Activated T-helper 2 cell treated with anti-CD3 and anti-CD28 coated beads, Interferon-gamma antibody, Interleukin-2, Interleukin-4, amounts not matched to agents 10 μg/mL and 5 μg/mL and 100 μg/mL, durations not matched to agents 14 hours and 24 hours and 36 hours (primary cell): ENCODE results near the gene LRRFIP1. TPM values are rescaled to one million over a fixed set of nuclear protein-coding genes. Genes with fewer than 3 reads are reported as not detected.
A peak's percentile ranks its signal among the peaks of the same experiment; 100 is the strongest.
"Not testable (repeated sequence)": the region's sequence is repeated elsewhere in the genome, so short reads cannot be mapped to it uniquely, and the experiment has no call there.

ENCODE experiments used
- DNase-seq: peaks from one replicate; pipeline ENCODE4 v3.0.0; 2021; ENCODE audit warnings: low spot score
- H3K27ac Mint-ChIP-seq: one replicate; pipeline ENCODE4 v1.8.0; 2021; ENCODE audit warnings: mixed read lengths
- H3K27me3 Mint-ChIP-seq: one replicate; pipeline ENCODE4 v1.8.0; 2021; ENCODE audit warnings: low read depth, mixed read lengths
- H3K36me3 Mint-ChIP-seq: one replicate; pipeline ENCODE4 v1.8.0; 2021; ENCODE audit warnings: low read depth, mixed read lengths
- H3K4me1 Mint-ChIP-seq: one replicate; pipeline ENCODE4 v1.8.0; 2021; ENCODE audit warnings: low read depth, mixed read lengths
- H3K4me3 Mint-ChIP-seq: one replicate; pipeline ENCODE4 v1.8.0; 2021; ENCODE audit warnings: low read depth, mild to moderate bottlenecking, moderate library complexity, mixed read lengths
- H3K9me3 Mint-ChIP-seq: one replicate; pipeline ENCODE4 v1.8.0; 2021; ENCODE audit warnings: mixed read lengths
- intact Hi-C: fragments of 100-400 bp; cut with micrococcal nuclease; formaldehyde crosslinking; loops from one replicate; pipeline ENCODE4 v1.15.1; 2023
- total RNA-seq: library from RNA; stranded (reverse); gene quantifications from 2 replicates; pipeline ENCODE4 v1.2.3, GENCODE V29; 2022

LRRFIP1 gene
- total RNA-seq, 1 donor from 2014 or later = 256 TPM

GRCh38 chr2:237744613-237745249 lies 117.3 kb downstream of the LRRFIP1 start:
- Mint-ChIP-seq H3K4me3 (no peak overlapping the region), H3K27me3 (no peaks in the 10 kb centered on the region), H3K36me3 (peaks cover 55% of the 10 kb centered on the region), H3K27ac (peak overlapping the region; percentile 68), H3K4me1 (peaks cover 14% of the 10 kb centered on the region), H3K9me3 (no peaks in the 10 kb centered on the region)
- intact Hi-C loops = loop anchor here (1.0 to 2.0 kb wide), 4 partner anchors 14 to 164 kb away; no protein-coding TSS in a partner anchor
- DNase-seq = peak; percentile 53

- H3K4me3 Mint-ChIP-seq = no peak overlapping the region
- peak overlapping the region; percentile 68 for H3K27ac Mint-ChIP-seq
- H3K4me1 Mint-ChIP-seq = peaks cover 16% of the 10 kb centered on the region
- peaks cover 56% of the 10 kb centered on the region for H3K36me3 Mint-ChIP-seq
- H3K9me3 Mint-ChIP-seq = no peaks in the 10 kb centered on the region
- no peak for DNase-seq
- intact Hi-C loops = loop anchor here (1.0 to 2.0 kb wide), 4 partner anchors 14 to 164 kb away; no protein-coding TSS in a partner anchor
- no peaks in the 10 kb centered on the region for H3K27me3 Mint-ChIP-seq
Observed at GRCh38 chr2:237745250-237745613, 117.8 kb downstream of the LRRFIP1 start.

- H3K27ac Mint-ChIP-seq = no peak overlapping the region
- H3K9me3 Mint-ChIP-seq = no peaks in the 10 kb centered on the region
Observed at GRCh38 chr2:237746302-237747080, 119.1 kb downstream of the LRRFIP1 start.

GRCh38 chr2:237747189-237747588 lies 119.8 kb downstream of the LRRFIP1 start:
- intact Hi-C loops = no loop called here
- no peak overlapping the region for H3K4me3 Mint-ChIP-seq
- DNase-seq = no peak
- peaks cover 62% of the 10 kb centered on the region for H3K36me3 Mint-ChIP-seq
- H3K27ac Mint-ChIP-seq = no peak overlapping the region
- no peaks in the 10 kb centered on the region for H3K27me3 Mint-ChIP-seq
- H3K9me3 Mint-ChIP-seq = no peaks in the 10 kb centered on the region
- peaks cover 21% of the 10 kb centered on the region for H3K4me1 Mint-ChIP-seq

More at GRCh38 chr2:237746302-237747080, 119.1 kb downstream of the LRRFIP1 start:
- no peak overlapping the region for H3K4me3 Mint-ChIP-seq
- intact Hi-C loops = no loop called here
- no peaks in the 10 kb centered on the region for H3K27me3 Mint-ChIP-seq
- peaks cover 18% of the 10 kb centered on the region for H3K4me1 Mint-ChIP-seq
- DNase-seq = no peak
- peaks cover 58% of the 10 kb centered on the region for H3K36me3 Mint-ChIP-seq

GRCh38 chr2:237749002-237749401 lies 121.6 kb downstream of the LRRFIP1 start:
- no peak for DNase-seq
- Mint-ChIP-seq H3K36me3 (peaks cover 76% of the 10 kb centered on the region), H3K27ac (no peak overlapping the region), H3K4me3 (no peak overlapping the region), H3K27me3 (no peaks in the 10 kb centered on the region), H3K9me3 (no peaks in the 10 kb centered on the region), H3K4me1 (peaks cover 27% of the 10 kb centered on the region)
- intact Hi-C loops = no loop called here

GRCh38 chr2:237749961-237750360 lies 122.6 kb downstream of the LRRFIP1 start:
- Mint-ChIP-seq H3K27ac (peak overlapping the region; percentile 13), H3K4me3 (no peak overlapping the region), H3K36me3 (peaks cover 81% of the 10 kb centered on the region), H3K27me3 (no peaks in the 10 kb centered on the region), H3K9me3 (no peaks in the 10 kb centered on the region), H3K4me1 (peaks cover 25% of the 10 kb centered on the region)
- no peak for DNase-seq
- intact Hi-C loops = no loop called here

- H3K27ac Mint-ChIP-seq, DNase-seq, H3K27me3 Mint-ChIP-seq, H3K9me3 Mint-ChIP-seq, H3K4me3 Mint-ChIP-seq, intact Hi-C loops: not testable (repeated sequence)
- H3K4me1 Mint-ChIP-seq = peaks cover 23% of the 10 kb centered on the region
- H3K36me3 Mint-ChIP-seq = peaks cover 82% of the 10 kb centered on the region
Observed at GRCh38 chr2:237750441-237750840, 123.1 kb downstream of the LRRFIP1 start.

GRCh38 chr2:237752761-237753165 lies 125.4 kb downstream of the LRRFIP1 start:
- Mint-ChIP-seq H3K4me1 (peaks cover 23% of the 10 kb centered on the region), H3K36me3 (peaks cover 82% of the 10 kb centered on the region), H3K27me3 (no peaks in the 10 kb centered on the region), H3K4me3 (no peak overlapping the region), H3K9me3 (no peaks in the 10 kb centered on the region), H3K27ac (peak overlapping the region; percentile 86)
- no peak for DNase-seq
- intact Hi-C loops = loop anchor here (2.0 kb wide), 2 partner anchors 52 to 80 kb away; no protein-coding TSS in a partner anchor

GRCh38 chr2:237754182-237754581 lies 126.8 kb downstream of the LRRFIP1 start:
- Mint-ChIP-seq H3K27me3 (no peaks in the 10 kb centered on the region), H3K4me3 (no peak overlapping the region), H3K36me3 (peaks cover 80% of the 10 kb centered on the region), H3K9me3 (no peaks in the 10 kb centered on the region), H3K4me1 (peaks cover 23% of the 10 kb centered on the region), H3K27ac (peak overlapping the region; percentile 79)
- intact Hi-C loops = no loop called here
- DNase-seq = no peak

- intact Hi-C loops = no loop called here
- peaks cover 80% of the 10 kb centered on the region for H3K36me3 Mint-ChIP-seq
- DNase-seq = no peak
- H3K4me1 Mint-ChIP-seq = peaks cover 22% of the 10 kb centered on the region
- no peaks in the 10 kb centered on the region for H3K27me3 Mint-ChIP-seq
- H3K9me3 Mint-ChIP-seq = no peaks in the 10 kb centered on the region
- no peak overlapping the region for H3K27ac Mint-ChIP-seq
- no peak overlapping the region for H3K4me3 Mint-ChIP-seq
Observed at GRCh38 chr2:237754626-237755248, 127.3 kb downstream of the LRRFIP1 start.

- no peak for DNase-seq
- no peak overlapping the region for H3K27ac Mint-ChIP-seq
- peaks cover 87% of the 10 kb centered on the region for H3K36me3 Mint-ChIP-seq
- H3K4me3 Mint-ChIP-seq = no peak overlapping the region
- peaks cover 11% of the 10 kb centered on the region for H3K4me1 Mint-ChIP-seq
- H3K27me3 Mint-ChIP-seq = no peaks in the 10 kb centered on the region
- H3K9me3 Mint-ChIP-seq = no peaks in the 10 kb centered on the region
- intact Hi-C loops = no loop called here
Observed at GRCh38 chr2:237757616-237758015, 130.2 kb downstream of the LRRFIP1 start.

GRCh38 chr2:237758185-237758584 lies 130.8 kb downstream of the LRRFIP1 start:
- peaks cover 8% of the 10 kb centered on the region for H3K4me1 Mint-ChIP-seq
- intact Hi-C loops = no loop called here
- no peaks in the 10 kb centered on the region for H3K27me3 Mint-ChIP-seq
- no peak for DNase-seq
- H3K27ac Mint-ChIP-seq = no peak overlapping the region
- no peak overlapping the region for H3K4me3 Mint-ChIP-seq
- H3K9me3 Mint-ChIP-seq = no peaks in the 10 kb centered on the region
- H3K36me3 Mint-ChIP-seq = peaks cover 87% of the 10 kb centered on the region

- H3K27ac Mint-ChIP-seq = peak overlapping the region; percentile 22
- H3K9me3 Mint-ChIP-seq = no peaks in the 10 kb centered on the region
- H3K36me3 Mint-ChIP-seq = peaks cover 85% of the 10 kb centered on the region
- no peak overlapping the region for H3K4me3 Mint-ChIP-seq
- no peaks in the 10 kb centered on the region for H3K27me3 Mint-ChIP-seq
- intact Hi-C loops = no loop called here
- DNase-seq = no peak
- peaks cover 6% of the 10 kb centered on the region for H3K4me1 Mint-ChIP-seq
Observed at GRCh38 chr2:237759176-237759575, 131.8 kb downstream of the LRRFIP1 start.
